Dendritic cell treated with granulocyte-macrophage colony-stimulating factor and Interleukin-4, amounts not matched to agents 40 ng/mL and 50 ng/mL, for 4 days (primary cell): Measurements from ENCODE around the gene DDX19B.
"Not testable (repeated sequence)": the region's sequence is repeated elsewhere in the genome, so short reads cannot be mapped to it uniquely, and the experiment has no call there.

Experiments used
- H3K27ac Mint-ChIP-seq: one replicate; pipeline ENCODE4 v1.8.0; 2022; ENCODE audit warnings: mild to moderate bottlenecking, mixed read lengths
- H3K27me3 Mint-ChIP-seq: one replicate; pipeline ENCODE4 v1.8.0; 2022; ENCODE audit warnings: mild to moderate bottlenecking, mixed read lengths
- H3K36me3 Mint-ChIP-seq: one replicate; pipeline ENCODE4 v1.8.0; 2022; ENCODE audit warnings: low read depth, mixed read lengths
- H3K4me1 Mint-ChIP-seq: one replicate; pipeline ENCODE4 v1.8.0; 2022; ENCODE audit warnings: low read depth, mixed read lengths
- H3K4me3 Mint-ChIP-seq: one replicate; pipeline ENCODE4 v1.8.0; 2022; ENCODE audit warnings: mild to moderate bottlenecking, moderate library complexity, mixed read lengths
- H3K9me3 Mint-ChIP-seq: one replicate; pipeline ENCODE4 v1.8.0; 2022; ENCODE audit warnings: mixed read lengths
- intact Hi-C: fragments of 100-400 bp; cut with micrococcal nuclease; formaldehyde crosslinking; loops from one replicate; pipeline ENCODE4 v1.15.0; 2022

The DDX19B gene

DNA sequence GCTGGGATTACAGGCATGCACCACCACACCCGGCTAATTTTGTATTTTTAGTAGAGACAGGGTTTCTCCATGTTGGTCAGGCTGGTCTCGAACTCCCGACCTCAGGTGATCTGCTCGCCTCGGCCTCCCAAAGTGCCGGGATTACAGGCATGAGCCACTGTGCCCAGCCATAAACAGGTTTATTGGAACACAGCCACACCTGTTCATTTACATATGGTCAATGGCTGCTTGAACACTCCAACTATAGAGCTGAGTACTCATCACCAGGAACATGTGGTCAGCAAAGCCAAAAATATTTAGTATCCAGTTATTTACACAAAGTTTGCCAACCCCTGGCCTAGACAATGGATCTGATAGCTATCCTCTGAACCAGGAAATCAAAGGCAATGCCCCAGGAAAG, 39.1 kb upstream of the DDX19B start:
- intact Hi-C loops = loop anchor here (10.0 kb wide), 1 partner anchor 95 kb away; no protein-coding TSS in a partner anchor
- not testable (repeated sequence) for H3K27me3 Mint-ChIP-seq, H3K4me3 Mint-ChIP-seq, H3K4me1 Mint-ChIP-seq, H3K9me3 Mint-ChIP-seq, H3K27ac Mint-ChIP-seq
- peaks cover 100% of the 10 kb centered on the region for H3K36me3 Mint-ChIP-seq

DNA sequence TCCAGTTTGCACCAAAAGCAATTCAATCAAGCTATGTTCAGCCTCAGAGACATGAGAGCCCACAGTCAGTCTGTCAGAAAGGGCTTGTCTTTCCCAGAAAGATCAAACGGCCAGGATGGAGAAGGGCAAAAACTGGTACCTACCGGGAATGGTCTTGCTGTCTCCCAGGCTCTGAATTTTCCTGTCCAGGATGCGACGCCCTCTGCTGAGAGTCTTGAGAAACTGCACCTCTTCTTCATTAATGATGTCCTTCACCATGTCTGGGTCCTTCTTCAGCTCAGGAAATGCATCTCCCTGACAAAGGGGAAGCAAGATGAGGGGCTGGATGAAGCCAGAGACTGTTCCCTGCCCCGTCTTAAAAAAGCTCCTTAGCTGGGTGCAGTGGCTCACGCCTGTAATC, 31.5 kb upstream of the DDX19B start:
- peaks cover 100% of the 10 kb centered on the region for H3K36me3 Mint-ChIP-seq
- no peaks in the 10 kb centered on the region for H3K27me3 Mint-ChIP-seq
- no peak overlapping the region for H3K27ac Mint-ChIP-seq
- no peaks in the 10 kb centered on the region for H3K9me3 Mint-ChIP-seq
- intact Hi-C loops = loop anchor here (10.0 kb wide), 1 partner anchor 103 kb away; no protein-coding TSS in a partner anchor
- H3K4me3 Mint-ChIP-seq = no peak overlapping the region
- H3K4me1 Mint-ChIP-seq = no peaks in the 10 kb centered on the region

- H3K4me1 Mint-ChIP-seq, H3K9me3 Mint-ChIP-seq, H3K27ac Mint-ChIP-seq, H3K4me3 Mint-ChIP-seq, H3K27me3 Mint-ChIP-seq: not testable (repeated sequence)
- peaks cover 100% of the 10 kb centered on the region for H3K36me3 Mint-ChIP-seq
- intact Hi-C loops = loop anchor here (10.0 kb wide), 1 partner anchor 103 kb away; no protein-coding TSS in a partner anchor
Measured at GRCh38 chr16:70267922-70268321, 31.1 kb upstream of the DDX19B start.

DNA sequence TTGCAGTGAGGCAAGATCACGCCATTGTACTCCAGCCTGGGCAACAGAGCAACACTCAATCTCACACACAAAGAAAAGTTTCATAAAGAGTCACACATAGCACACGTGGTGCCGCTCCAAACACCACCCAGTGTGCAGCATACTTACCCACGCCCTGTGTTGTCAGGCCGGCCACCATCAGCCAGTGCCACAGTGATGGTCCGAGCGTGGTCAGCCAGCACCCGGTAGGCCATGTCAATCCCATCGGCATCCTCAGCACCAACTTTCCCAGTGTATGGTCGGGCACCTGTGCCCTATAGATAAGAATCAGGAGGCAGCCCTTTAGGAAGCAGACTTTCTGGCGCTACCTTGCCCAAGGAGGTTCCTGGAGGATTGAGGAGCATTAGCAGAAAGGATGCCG, 29.5 kb upstream of the DDX19B start:
- H3K27ac Mint-ChIP-seq = no peak overlapping the region
- no peaks in the 10 kb centered on the region for H3K4me1 Mint-ChIP-seq
- intact Hi-C loops = loop anchor here (10.0 kb wide), 1 partner anchor 105 kb away; no protein-coding TSS in a partner anchor
- no peak overlapping the region for H3K4me3 Mint-ChIP-seq
- no peaks in the 10 kb centered on the region for H3K9me3 Mint-ChIP-seq
- no peaks in the 10 kb centered on the region for H3K27me3 Mint-ChIP-seq
- H3K36me3 Mint-ChIP-seq = peaks cover 92% of the 10 kb centered on the region

- Mint-ChIP-seq H3K27me3 (no peaks in the 10 kb centered on the region), H3K4me1 (no peaks in the 10 kb centered on the region), H3K36me3 (peaks cover 92% of the 10 kb centered on the region), H3K27ac (no peak overlapping the region), H3K4me3 (no peak overlapping the region), H3K9me3 (no peaks in the 10 kb centered on the region)
- intact Hi-C loops = no loop called here
Measured at GRCh38 chr16:70270176-70270575, 28.8 kb upstream of the DDX19B start.

DNA sequence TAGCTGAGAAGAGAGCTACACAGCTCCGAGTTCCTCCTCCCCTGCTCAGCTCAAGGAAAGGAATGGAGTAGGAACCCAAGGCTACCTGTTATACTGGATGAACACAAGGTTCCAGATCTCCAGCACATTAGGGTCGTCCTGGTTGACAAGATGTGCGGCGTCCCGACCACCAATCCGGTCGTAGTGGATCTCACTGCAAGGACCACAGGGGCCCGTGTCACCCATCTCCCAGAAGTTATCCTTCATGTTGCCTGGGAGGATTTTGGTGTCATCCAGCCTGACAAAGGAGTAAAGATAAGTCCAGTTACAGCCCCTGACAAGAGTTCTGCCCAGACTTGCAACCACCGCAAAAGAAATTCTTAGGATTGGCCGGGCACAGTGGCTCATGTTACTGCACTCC, 27.3 kb upstream of the DDX19B start:
- no peaks in the 10 kb centered on the region for H3K27me3 Mint-ChIP-seq
- peaks cover 92% of the 10 kb centered on the region for H3K36me3 Mint-ChIP-seq
- intact Hi-C loops = no loop called here
- no peak overlapping the region for H3K27ac Mint-ChIP-seq
- no peaks in the 10 kb centered on the region for H3K9me3 Mint-ChIP-seq
- H3K4me1 Mint-ChIP-seq = no peaks in the 10 kb centered on the region
- H3K4me3 Mint-ChIP-seq = no peak overlapping the region

GRCh38 chr16:70276392-70276791, 22.6 kb upstream of the DDX19B start:
- Mint-ChIP-seq H3K27me3 (no peaks in the 10 kb centered on the region), H3K9me3 (no peaks in the 10 kb centered on the region), H3K36me3 (peaks cover 91% of the 10 kb centered on the region), H3K27ac (no peak overlapping the region), H3K4me3 (no peak overlapping the region), H3K4me1 (no peaks in the 10 kb centered on the region)
- intact Hi-C loops = no loop called here

DNA sequence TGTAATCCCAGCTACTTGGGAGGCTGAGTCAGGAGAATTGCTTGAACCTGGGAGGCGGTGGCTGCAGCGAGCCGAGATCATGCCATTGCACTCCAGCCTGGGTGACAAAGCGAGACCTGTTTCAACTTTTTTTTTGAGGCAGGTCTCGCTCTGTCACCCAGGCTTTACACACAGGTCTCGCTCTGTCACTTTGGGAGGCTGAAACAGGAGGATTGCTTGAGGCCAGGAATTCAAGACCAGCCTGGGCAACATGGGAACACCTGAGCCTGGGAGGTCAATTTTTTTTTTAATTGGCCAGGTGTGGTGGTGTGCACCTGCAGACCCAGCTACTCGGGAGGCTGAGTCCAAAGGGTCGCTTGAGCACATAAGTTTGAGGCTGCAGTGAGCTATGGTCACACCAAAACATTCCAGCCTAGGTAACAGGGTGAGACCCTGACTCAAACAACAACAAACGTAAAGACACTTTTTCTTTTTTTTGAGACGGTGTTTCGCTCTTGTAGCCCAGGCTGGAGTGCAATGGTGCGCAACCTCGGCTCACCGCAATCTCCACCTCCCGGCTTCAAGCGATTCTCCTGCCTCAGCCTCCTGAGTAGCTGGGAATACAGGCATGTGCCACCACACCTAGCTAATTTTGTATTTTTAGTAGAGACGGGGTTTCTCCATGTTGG, 11.5 kb upstream of the DDX19B start:
- intact Hi-C loops, H3K9me3 Mint-ChIP-seq, H3K4me1 Mint-ChIP-seq, H3K27ac Mint-ChIP-seq, H3K27me3 Mint-ChIP-seq: not testable (repeated sequence)
- Mint-ChIP-seq H3K36me3 (peaks cover 40% of the 10 kb centered on the region), H3K4me3 (peak overlapping the region; percentile 4)

DNA sequence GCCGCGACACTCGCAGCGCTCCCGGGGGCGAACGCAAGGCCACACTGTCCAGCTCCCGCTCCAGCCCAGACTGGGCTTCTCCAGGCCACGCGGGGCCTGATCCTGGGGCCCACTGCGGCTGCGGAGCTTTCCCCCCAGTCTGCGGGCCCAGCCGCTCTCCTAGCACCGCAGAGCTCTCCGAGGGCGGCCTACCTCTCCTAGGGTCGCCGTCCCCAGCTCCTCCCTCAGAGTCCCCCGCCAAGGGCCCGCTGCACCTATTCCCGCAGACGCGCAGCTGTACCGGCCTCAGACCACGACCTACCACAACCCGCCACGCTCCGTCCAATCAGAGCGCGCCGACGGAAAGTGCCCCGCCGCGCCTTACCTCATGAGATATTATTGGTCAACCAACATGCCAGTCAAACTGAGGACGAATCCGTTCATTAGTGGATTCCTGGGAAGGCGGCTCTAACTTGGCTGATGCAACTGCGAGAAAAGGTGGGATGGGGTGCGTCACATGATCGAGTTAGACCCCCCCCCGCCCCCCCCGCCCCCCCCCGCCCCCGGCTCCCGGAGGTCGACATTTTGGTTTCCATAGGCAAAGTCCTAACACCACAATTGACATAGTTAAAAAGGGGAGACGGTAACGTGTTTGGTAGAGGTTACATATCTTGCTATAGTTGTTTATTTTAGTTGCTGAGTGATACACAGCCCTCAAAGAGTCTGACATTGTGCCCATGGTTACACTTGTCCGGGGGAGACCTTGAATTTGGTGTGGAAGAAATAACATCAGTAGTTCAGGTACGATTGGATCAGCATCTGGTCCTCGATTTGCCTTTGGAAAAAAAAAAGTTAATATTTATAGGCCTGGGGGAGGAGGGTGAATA, 9.5 kb upstream of the DDX19B start, which contains the start of gene AARS1:
Gene AARS1, minus strand, starts transcription at position 278 of the 866 bp plus-strand sequence. CDS start 6,743 bp downstream, outside the sequence.
- peak within 1 kb of the TSS; percentile 97 for H3K27ac Mint-ChIP-seq
- intact Hi-C loops = no loop called here
- peak within 1 kb of the TSS; percentile 91 for H3K4me3 Mint-ChIP-seq
- no peaks in the 10 kb centered on the region for H3K27me3 Mint-ChIP-seq
- peaks cover 7% of the 10 kb centered on the region for H3K4me1 Mint-ChIP-seq
- H3K9me3 Mint-ChIP-seq = no peaks in the 10 kb centered on the region
- H3K36me3 Mint-ChIP-seq = peaks cover 19% of the 10 kb centered on the region

- intact Hi-C loops = no loop called here
- Mint-ChIP-seq H3K27ac (no peak overlapping the region), H3K9me3 (no peaks in the 10 kb centered on the region), H3K27me3 (no peaks in the 10 kb centered on the region), H3K4me3 (no peak overlapping the region), H3K4me1 (peaks cover 7% of the 10 kb centered on the region), H3K36me3 (peaks cover 16% of the 10 kb centered on the region)
Measured at GRCh38 chr16:70290949-70291519, 8.0 kb upstream of the DDX19B start.

- H3K36me3 Mint-ChIP-seq = peaks cover 16% of the 10 kb centered on the region
- H3K4me3 Mint-ChIP-seq, H3K4me1 Mint-ChIP-seq, H3K27ac Mint-ChIP-seq, H3K9me3 Mint-ChIP-seq, intact Hi-C loops, H3K27me3 Mint-ChIP-seq: not testable (repeated sequence)
Measured at GRCh38 chr16:70292148-70292547, 6.8 kb upstream of the DDX19B start.

GRCh38 chr16:70294385-70295025, 4.5 kb upstream of the DDX19B start:
- Mint-ChIP-seq H3K36me3 (peaks cover 9% of the 10 kb centered on the region), H3K4me3 (no peak overlapping the region), H3K27me3 (no peaks in the 10 kb centered on the region), H3K9me3 (no peaks in the 10 kb centered on the region), H3K4me1 (peaks cover 8% of the 10 kb centered on the region), H3K27ac (no peak overlapping the region)
- intact Hi-C loops = no loop called here

GRCh38 chr16:70295634-70296033, 3.4 kb upstream of the DDX19B start:
- Mint-ChIP-seq H3K4me3 (no peak overlapping the region), H3K36me3 (peaks cover 13% of the 10 kb centered on the region), H3K27ac (no peak overlapping the region), H3K9me3 (peaks cover 1% of the 10 kb centered on the region), H3K4me1 (peaks cover 20% of the 10 kb centered on the region), H3K27me3 (no peaks in the 10 kb centered on the region)
- intact Hi-C loops = no loop called here

DNA sequence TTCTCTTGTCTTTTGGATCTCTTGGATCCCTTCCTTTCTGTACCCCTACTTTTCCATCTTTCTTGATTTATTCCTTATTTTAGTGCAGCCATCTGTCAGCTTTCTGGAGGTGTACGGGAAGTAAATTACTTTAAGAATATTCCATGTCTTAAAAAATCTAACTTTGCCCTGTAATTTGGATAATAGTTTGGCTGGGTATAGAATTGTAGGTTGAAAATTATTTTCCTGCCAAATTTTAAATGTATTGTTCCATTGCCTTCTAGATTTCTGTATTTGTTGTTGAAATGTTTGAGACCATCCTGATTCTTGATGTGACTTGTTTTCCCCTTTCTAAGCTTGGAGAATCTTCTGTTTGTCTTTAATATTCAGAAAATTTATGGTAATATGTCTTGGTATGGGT, 2.1 kb downstream of the DDX19B start:
- H3K4me3 Mint-ChIP-seq = no peak overlapping the region
- intact Hi-C loops = no loop called here
- H3K36me3 Mint-ChIP-seq = peaks cover 33% of the 10 kb centered on the region
- no peak overlapping the region for H3K27ac Mint-ChIP-seq
- peaks cover 46% of the 10 kb centered on the region for H3K4me1 Mint-ChIP-seq
- no peaks in the 10 kb centered on the region for H3K27me3 Mint-ChIP-seq
- H3K9me3 Mint-ChIP-seq = peaks cover 14% of the 10 kb centered on the region
